SJCRH30 (cell line): ENCODE results near the gene CACNA1B. TPM values are rescaled to one million over a fixed set of nuclear protein-coding genes. Genes with fewer than 3 reads are reported as not detected.

Experiments
- DNase-seq, 2 experiments: peaks; one replicate each; pipeline ENCODE4 v3.0.0-alpha.2; 2015 to 2020
- H3K27ac ChIP-seq: fragments of 250-450 bp; sonication (Bioruptor Pico); 2 replicates; pipeline ENCODE4 v1.5.1; 2020; ENCODE audit warnings: mild to moderate bottlenecking, moderate library complexity
- H3K27me3 ChIP-seq: fragments of 250-450 bp; sonication (Bioruptor Pico); 2 replicates; pipeline ENCODE4 v1.5.1; 2020; ENCODE audit warnings: mild to moderate bottlenecking, moderate library complexity
- H3K36me3 ChIP-seq: fragments of 250-450 bp; sonication (Bioruptor Pico); 2 replicates; pipeline ENCODE4 v1.5.1; 2020; ENCODE audit warnings: mild to moderate bottlenecking, moderate library complexity
- H3K4me1 ChIP-seq: fragments of 250-450 bp; sonication (Bioruptor Pico); 2 replicates; pipeline ENCODE4 v1.5.1; 2020; ENCODE audit warnings: mild to moderate bottlenecking, moderate library complexity
- H3K4me3 ChIP-seq: fragments of 250-450 bp; sonication (Bioruptor Pico); 2 replicates; pipeline ENCODE4 v1.5.1; 2020; ENCODE audit warnings: mild to moderate bottlenecking, moderate library complexity
- H3K9me3 ChIP-seq: fragments of 250-450 bp; sonication (Bioruptor Pico); replicated peaks from 2 replicates; pipeline ENCODE4 v1.5.1; 2020; ENCODE audit warnings: mild to moderate bottlenecking, moderate library complexity
- total RNA-seq: library from RNA; depleted of rRNA; stranded (reverse); fragments of >200 nt; shearing (Covaris generic); gene quantifications from 2 replicates; pipeline ENCODE4 v1.2.3, GENCODE V29; 2014

The CACNA1B gene
- total RNA-seq, 1 experiment from 2014 or later: 0.02 TPM

- no peaks in the 10 kb centered on the region; the same call in 1 of the 2 replicates for H3K27me3 ChIP-seq
- no peak for DNase-seq
- 0 out of 2 replicates have a peak, but pooled peaks cover 3% of the 10 kb centered on the region for H3K9me3 ChIP-seq
- H3K36me3 ChIP-seq: no peaks in the 10 kb centered on the region
- H3K27ac ChIP-seq: no peak overlapping the region
- no peak overlapping the region for H3K4me3 ChIP-seq
- no peaks in the 10 kb centered on the region for H3K4me1 ChIP-seq
These were observed 74.3 kb downstream of the CACNA1B start for GRCh38 chr9:137951597-137952490.

- Histone ChIP-seq H3K9me3 (no peaks in the 10 kb centered on the region), H3K4me3 (no peak overlapping the region), H3K27ac (no peak overlapping the region), H3K4me1 (no peaks in the 10 kb centered on the region), H3K27me3 (no peaks in the 10 kb centered on the region; the same call in 1 of the 2 replicates), H3K36me3 (no peaks in the 10 kb centered on the region)
- DNase-seq: no peak
These were observed 75.5 kb downstream of the CACNA1B start for GRCh38 chr9:137952976-137953666.

- DNase-seq: no peak
- Histone ChIP-seq H3K4me3 (no peak overlapping the region), H3K36me3 (no peaks in the 10 kb centered on the region), H3K27me3 (no peaks in the 10 kb centered on the region; the same call in 1 of the 2 replicates), H3K9me3 (no peaks in the 10 kb centered on the region), H3K4me1 (no peaks in the 10 kb centered on the region), H3K27ac (no peak overlapping the region)
These were observed 76.3 kb downstream of the CACNA1B start for GRCh38 chr9:137953683-137954438.

GRCh38 chr9:137955224-137955570 is 77.6 kb downstream of the CACNA1B start:
- Histone ChIP-seq H3K9me3 (no peaks in the 10 kb centered on the region), H3K27me3 (no peaks in the 10 kb centered on the region; the same call in 1 of the 2 replicates), H3K4me3 (no peak overlapping the region), H3K36me3 (no peaks in the 10 kb centered on the region), H3K27ac (no peak overlapping the region), H3K4me1 (no peaks in the 10 kb centered on the region)
- no peak for DNase-seq

GRCh38 chr9:137955586-137955985 is 78.0 kb downstream of the CACNA1B start:
- Histone ChIP-seq H3K36me3 (no peaks in the 10 kb centered on the region), H3K9me3 (no peaks in the 10 kb centered on the region), H3K4me1 (no peaks in the 10 kb centered on the region), H3K4me3 (no peak overlapping the region), H3K27me3 (no peaks in the 10 kb centered on the region; the same call in 1 of the 2 replicates), H3K27ac (no peak overlapping the region)
- DNase-seq: no peak

- H3K27ac ChIP-seq: no peak overlapping the region
- H3K4me3 ChIP-seq: no peak overlapping the region
- H3K9me3 ChIP-seq: no peaks in the 10 kb centered on the region; the same call in 1 of the 2 replicates
- H3K27me3 ChIP-seq: no peaks in the 10 kb centered on the region; the same call in 1 of the 2 replicates
- no peaks in the 10 kb centered on the region for H3K4me1 ChIP-seq
- H3K36me3 ChIP-seq: no peaks in the 10 kb centered on the region
- no peak for DNase-seq
These were observed 78.5 kb downstream of the CACNA1B start for GRCh38 chr9:137956039-137956438.

- H3K4me1 ChIP-seq: no peaks in the 10 kb centered on the region
- no peaks in the 10 kb centered on the region; the same call in 1 of the 2 replicates for H3K9me3 ChIP-seq
- DNase-seq: no peak
- no peak overlapping the region for H3K27ac ChIP-seq
- H3K36me3 ChIP-seq: no peaks in the 10 kb centered on the region
- H3K4me3 ChIP-seq: no peak overlapping the region
- H3K27me3 ChIP-seq: no peaks in the 10 kb centered on the region; the same call in 1 of the 2 replicates
These were observed 79.3 kb downstream of the CACNA1B start for GRCh38 chr9:137956688-137957385.

GRCh38 chr9:137959641-137960411 is 82.2 kb downstream of the CACNA1B start:
- Histone ChIP-seq H3K4me1 (no peaks in the 10 kb centered on the region), H3K9me3 (peaks cover 3% of the 10 kb centered on the region), H3K36me3 (no peaks in the 10 kb centered on the region), H3K27ac (no peak overlapping the region), H3K4me3 (no peak overlapping the region), H3K27me3 (no peaks in the 10 kb centered on the region; the same call in 1 of the 2 replicates)
- DNase-seq: no peak

GRCh38 chr9:137960496-137960895 is 82.9 kb downstream of the CACNA1B start:
- Histone ChIP-seq H3K27ac (no peak overlapping the region), H3K4me3 (no peak overlapping the region), H3K9me3 (peaks cover 3% of the 10 kb centered on the region), H3K27me3 (no peaks in the 10 kb centered on the region; the same call in 1 of the 2 replicates), H3K4me1 (no peaks in the 10 kb centered on the region), H3K36me3 (no peaks in the 10 kb centered on the region)
- DNase-seq: no peak

- H3K36me3 ChIP-seq: no peaks in the 10 kb centered on the region
- H3K4me1 ChIP-seq: no peaks in the 10 kb centered on the region
- no peak for DNase-seq
- no peaks in the 10 kb centered on the region for H3K27me3 ChIP-seq
- H3K9me3 ChIP-seq: peaks cover 3% of the 10 kb centered on the region
- H3K27ac ChIP-seq: no peak overlapping the region
- no peak overlapping the region for H3K4me3 ChIP-seq
These were observed 85.9 kb downstream of the CACNA1B start for GRCh38 chr9:137963525-137963924.

GRCh38 chr9:137965177-137965795 is 87.7 kb downstream of the CACNA1B start:
- Histone ChIP-seq H3K36me3 (no peaks in the 10 kb centered on the region), H3K9me3 (peaks cover 3% of the 10 kb centered on the region), H3K27me3 (no peaks in the 10 kb centered on the region), H3K4me3 (no peak overlapping the region), H3K4me1 (no peaks in the 10 kb centered on the region), H3K27ac (no peak overlapping the region)
- DNase-seq: no peak

- H3K27me3 ChIP-seq: peaks cover under 1% of the 10 kb centered on the region; the same call in 1 of the 2 replicates
- DNase-seq: no peak
- H3K4me1 ChIP-seq: no peaks in the 10 kb centered on the region
- H3K9me3 ChIP-seq: peaks cover 3% of the 10 kb centered on the region; the same call in 1 of the 2 replicates
- H3K27ac ChIP-seq: no peak overlapping the region
- H3K36me3 ChIP-seq: no peaks in the 10 kb centered on the region
- no peak overlapping the region for H3K4me3 ChIP-seq
These were observed 89.8 kb downstream of the CACNA1B start for GRCh38 chr9:137967280-137967953.

GRCh38 chr9:137968235-137968634 is 90.7 kb downstream of the CACNA1B start:
- Histone ChIP-seq H3K27me3 (peaks cover 4% of the 10 kb centered on the region; the same call in 1 of the 2 replicates), H3K36me3 (no peaks in the 10 kb centered on the region), H3K4me1 (no peaks in the 10 kb centered on the region), H3K4me3 (no peak overlapping the region), H3K27ac (no peak overlapping the region), H3K9me3 (peaks cover 3% of the 10 kb centered on the region; the same call in 1 of the 2 replicates)
- no peak for DNase-seq
